GM12865 (cell line): ENCODE measurements around the gene PAK6.
A peak's percentile ranks its signal among the peaks of the same experiment; 100 is the strongest.

Source experiments
- DNase-seq: peaks from one replicate; pipeline ENCODE4 v3.0.0; 2010; ENCODE audit warnings: low read depth
- H3K4me3 ChIP-seq: 2 replicates; pipeline ENCODE4 v1.5.1; 2011; ENCODE audit warnings: mild to moderate bottlenecking, low read depth, low read length, control low read depth
- CTCF ChIP-seq: IDR thresholded peaks from 2 replicates; pipeline ENCODE4 v1.5.1; 2011; ENCODE audit warnings: low read length, control low read depth, low read depth, inconsistent platforms; ENCODE audit not compliant: insufficient read depth; ENCODE audit errors: missing control alignments

PAK6 gene

GRCh38 chr15:40314723-40315276 lies 75.9 kb downstream of the PAK6 start:
- no peak for TF ChIP-seq CTCF
- H3K4me3 ChIP-seq: no peak overlapping the region
- DNase-seq: no peak

GRCh38 chr15:40316931-40317330 lies 78.1 kb downstream of the PAK6 start:
- DNase-seq: no peak
- TF ChIP-seq CTCF: no peak
- H3K4me3 ChIP-seq: no peak overlapping the region

- TF ChIP-seq CTCF: no peak
- DNase-seq: no peak
- H3K4me3 ChIP-seq: no peak overlapping the region
These were observed 78.7 kb downstream of the PAK6 start for GRCh38 chr15:40317580-40317979.

- no peak for DNase-seq
- no peak overlapping the region for H3K4me3 ChIP-seq
- no peak for TF ChIP-seq CTCF
These were observed 81.5 kb downstream of the PAK6 start for GRCh38 chr15:40320409-40320808.

- H3K4me3 ChIP-seq: no peak overlapping the region
- TF ChIP-seq CTCF: peak; percentile 87
- DNase-seq: peak; percentile 74
These were observed 82.1 kb downstream of the PAK6 start for GRCh38 chr15:40320931-40321371.

GRCh38 chr15:40322531-40323238 lies 83.8 kb downstream of the PAK6 start:
- no peak for DNase-seq
- no peak for TF ChIP-seq CTCF
- H3K4me3 ChIP-seq: peak overlapping the region; percentile 49

GRCh38 chr15:40323239-40323952 lies 84.5 kb downstream of the PAK6 start, which contains the start of gene INAFM2:
INAFM2 (plus strand) TSS chr15:40323692; CDS start chr15:40324056, 364 bp downstream.
- DNase-seq: peak; percentile 97
- peak; percentile 53 for TF ChIP-seq CTCF

More at GRCh38 chr15:40323239-40323952, 84.5 kb downstream of the PAK6 start, which contains the start of gene INAFM2:
- peak within 1 kb of the TSS; percentile 65 for H3K4me3 ChIP-seq
